Lower leg skin (tissue), 3 donors: Measurements from ENCODE around the gene ITGA7.

ENCODE experiments used
- POLR2A ChIP-seq, 2 donors: fragments of 450-650 bp; IDR thresholded peaks; one replicate each; pipeline ENCODE4 v1.6.1; 2016 to 2017; ENCODE audit warnings: antibody characterized with exemption in 2 of 2, mild to moderate bottlenecking in 1 of 2, moderate library complexity in 1 of 2
- TF ChIP-seq, protein P1 (sequence below), 3 donors: fragments of 450-650 bp; IDR thresholded peaks; one replicate each; pipeline ENCODE4 v1.5.1; 2016; ENCODE audit warnings: antibody characterized with exemption in 3 of 3, mild to moderate bottlenecking in 3 of 3, moderate library complexity in 2 of 3

DNA sequence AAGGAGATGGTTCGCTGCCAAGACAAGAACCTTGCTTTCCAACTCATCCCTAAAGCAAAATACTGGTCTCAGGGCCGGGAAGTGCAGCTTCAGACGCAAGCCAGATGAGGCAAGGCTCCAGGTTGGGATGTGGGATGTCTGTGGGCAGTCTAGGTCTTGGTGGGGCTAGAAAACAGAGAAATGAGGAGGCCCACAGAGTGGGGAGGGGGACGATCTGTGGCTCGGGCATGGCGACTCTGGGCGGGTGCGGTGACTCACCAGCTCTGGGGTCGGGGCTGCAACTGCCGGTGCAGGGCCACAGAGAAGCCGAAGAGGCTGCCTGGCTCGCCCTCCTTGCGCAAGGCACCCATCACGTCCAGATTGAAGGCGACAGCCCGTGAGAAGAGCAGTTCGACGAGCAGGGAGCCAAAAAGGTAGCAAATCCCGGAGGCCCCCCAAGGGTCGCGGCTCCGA, 459 bp downstream of the ITGA7 start:
- no peak for TF ChIP-seq POLR2A (IDR thresholded peaks at IDR 0.05)
- TF ChIP-seq, protein P1, sequence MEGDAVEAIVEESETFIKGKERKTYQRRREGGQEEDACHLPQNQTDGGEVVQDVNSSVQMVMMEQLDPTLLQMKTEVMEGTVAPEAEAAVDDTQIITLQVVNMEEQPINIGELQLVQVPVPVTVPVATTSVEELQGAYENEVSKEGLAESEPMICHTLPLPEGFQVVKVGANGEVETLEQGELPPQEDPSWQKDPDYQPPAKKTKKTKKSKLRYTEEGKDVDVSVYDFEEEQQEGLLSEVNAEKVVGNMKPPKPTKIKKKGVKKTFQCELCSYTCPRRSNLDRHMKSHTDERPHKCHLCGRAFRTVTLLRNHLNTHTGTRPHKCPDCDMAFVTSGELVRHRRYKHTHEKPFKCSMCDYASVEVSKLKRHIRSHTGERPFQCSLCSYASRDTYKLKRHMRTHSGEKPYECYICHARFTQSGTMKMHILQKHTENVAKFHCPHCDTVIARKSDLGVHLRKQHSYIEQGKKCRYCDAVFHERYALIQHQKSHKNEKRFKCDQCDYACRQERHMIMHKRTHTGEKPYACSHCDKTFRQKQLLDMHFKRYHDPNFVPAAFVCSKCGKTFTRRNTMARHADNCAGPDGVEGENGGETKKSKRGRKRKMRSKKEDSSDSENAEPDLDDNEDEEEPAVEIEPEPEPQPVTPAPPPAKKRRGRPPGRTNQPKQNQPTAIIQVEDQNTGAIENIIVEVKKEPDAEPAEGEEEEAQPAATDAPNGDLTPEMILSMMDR (IDR thresholded peaks at IDR 0.05), result no peak
